HepG2 (cell line): Measurements from ENCODE around the gene GNPNAT1.

Experiments
- BRCA1 ChIP-seq: sonication (generic); formaldehyde crosslinking; IDR thresholded peaks from 2 replicates; pipeline ENCODE4 v1.4.0; 2020; ENCODE audit warnings: missing genetic modification reagents
- CEBPB ChIP-seq: IDR thresholded peaks from 2 replicates; pipeline ENCODE4 v1.6.1; 2011; ENCODE audit warnings: low read depth, low read length, improper control_type of control experiment, borderline replicate concordance
- ETV5 ChIP-seq: IDR thresholded peaks from 2 replicates; pipeline ENCODE4 v1.6.1; 2018; ENCODE audit warnings: missing biosample characterization, missing genetic modification reagents, inconsistent platforms, borderline replicate concordance
- GABPA ChIP-seq, 2 experiments: IDR thresholded peaks; 2 replicates each; pipeline ENCODE4 v1.6.1; 2011 to 2016; ENCODE audit warnings: low read depth in 2 of 2, low read length in 1 of 2, missing biosample characterization in 1 of 2, missing genetic modification characterization in 1 of 2
- IRF2 ChIP-seq: IDR thresholded peaks from 2 replicates; pipeline ENCODE4 v1.6.1; 2018; ENCODE audit warnings: missing genetic modification reagents, missing compliant biosample characterization
- ISL2 ChIP-seq: sonication (generic); formaldehyde crosslinking; IDR thresholded peaks from 2 replicates; pipeline ENCODE4 v1.5.0; 2020; ENCODE audit warnings: missing genetic modification reagents
- KLF15 ChIP-seq: sonication (generic); formaldehyde crosslinking; IDR thresholded peaks from 2 replicates; pipeline ENCODE4 v1.8.1; 2023; ENCODE audit warnings: borderline replicate concordance, mild to moderate bottlenecking, inconsistent platforms, missing genetic modification reagents, mixed read lengths
- NFIB ChIP-seq: sonication (generic); formaldehyde crosslinking; IDR thresholded peaks from 2 replicates; pipeline ENCODE4 v1.9.0; 2021; ENCODE audit warnings: missing genetic modification reagents, mild to moderate bottlenecking, borderline replicate concordance
- SMAD1 ChIP-seq: sonication (generic); formaldehyde crosslinking; IDR thresholded peaks from 2 replicates; pipeline ENCODE4 v1.4.0; 2020; ENCODE audit warnings: missing genetic modification reagents, low read depth, mild to moderate bottlenecking, borderline replicate concordance
- TF ChIP-seq, protein P1 (sequence below): IDR thresholded peaks from 2 replicates; pipeline ENCODE4 v1.6.1; 2016; ENCODE audit warnings: low read depth
- TF ChIP-seq, protein P2 (sequence below): sonication (generic); formaldehyde crosslinking; IDR thresholded peaks from 2 replicates; pipeline ENCODE4 v1.5.0; 2020; ENCODE audit warnings: mild to moderate bottlenecking, missing genetic modification reagents, moderate library complexity
- TF ChIP-seq, protein P3 (sequence below): sonication (generic); formaldehyde crosslinking; IDR thresholded peaks from 2 replicates; pipeline ENCODE4 v1.8.0; 2022; ENCODE audit warnings: missing genetic modification reagents, mild to moderate bottlenecking, moderate library complexity, borderline replicate concordance
- TF ChIP-seq, protein P4 (sequence below): sonication (generic); formaldehyde crosslinking; conservative IDR thresholded peaks from 2 replicates; pipeline ENCODE4 v1.4.0; 2020; ENCODE audit warnings: missing genetic modification reagents
- TF ChIP-seq, protein P5 (sequence below), 2 experiments: fragments of 450-650 bp in 1 of 2; sonication (generic) in 1 of 2; formaldehyde crosslinking; IDR thresholded peaks; 2 replicates each; pipeline versions ENCODE4 v1.5.0 to v1.8.0; 2020 to 2022; ENCODE audit warnings: mild to moderate bottlenecking in 1 of 2, missing genetic modification reagents in 1 of 2

DNA sequence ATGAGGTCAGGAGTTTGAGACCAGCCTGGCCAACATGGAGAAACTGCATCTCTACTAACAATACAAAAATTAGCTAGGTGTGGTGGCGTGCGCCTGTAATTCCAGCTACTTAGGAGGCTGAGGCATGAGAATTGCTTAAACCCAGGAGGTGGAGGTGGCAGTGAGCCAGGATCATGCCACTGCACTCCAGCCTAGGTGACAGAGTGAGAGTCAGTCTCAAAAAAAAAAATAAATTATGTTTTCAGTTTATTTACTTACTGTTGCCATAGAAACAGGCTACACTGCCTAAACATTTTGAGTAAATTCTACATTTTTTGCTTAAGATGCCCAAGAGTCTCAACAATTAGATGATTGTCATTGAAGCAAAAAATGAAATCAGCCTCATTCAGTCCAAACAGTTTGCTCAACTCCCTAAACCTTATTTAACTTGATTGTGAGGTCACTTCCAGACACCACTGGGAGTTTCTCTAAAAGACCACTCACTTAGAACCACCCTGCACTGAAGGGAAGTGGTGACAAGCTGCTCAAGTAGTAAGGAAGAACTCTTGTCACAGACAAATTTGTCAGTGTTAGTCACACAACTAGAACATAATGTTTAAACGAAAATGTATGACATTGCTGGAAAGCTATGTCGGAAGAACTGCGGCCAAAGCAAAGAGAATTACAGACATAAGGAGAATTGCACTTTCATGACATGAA lies 9.8 kb upstream of the GNPNAT1 start:
- TF ChIP-seq ETV5 (CRISPR knock-in tag): no peak
- TF ChIP-seq, protein P1, sequence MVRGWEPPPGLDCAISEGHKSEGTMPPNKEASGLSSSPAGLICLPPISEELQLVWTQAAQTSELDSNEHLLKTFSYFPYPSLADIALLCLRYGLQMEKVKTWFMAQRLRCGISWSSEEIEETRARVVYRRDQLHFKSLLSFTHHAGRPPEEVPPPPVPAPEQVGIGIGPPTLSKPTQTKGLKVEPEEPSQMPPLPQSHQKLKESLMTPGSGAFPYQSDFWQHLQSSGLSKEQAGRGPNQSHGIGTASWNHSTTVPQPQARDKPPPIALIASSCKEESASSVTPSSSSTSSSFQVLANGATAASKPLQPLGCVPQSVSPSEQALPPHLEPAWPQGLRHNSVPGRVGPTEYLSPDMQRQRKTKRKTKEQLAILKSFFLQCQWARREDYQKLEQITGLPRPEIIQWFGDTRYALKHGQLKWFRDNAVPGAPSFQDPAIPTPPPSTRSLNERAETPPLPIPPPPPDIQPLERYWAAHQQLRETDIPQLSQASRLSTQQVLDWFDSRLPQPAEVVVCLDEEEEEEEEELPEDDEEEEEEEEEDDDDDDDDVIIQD (CRISPR knock-in tag): no peak
- no peak for TF ChIP-seq ISL2 (CRISPR knock-in tag)
- no peak for TF ChIP-seq NFIB (CRISPR knock-in tag)
- TF ChIP-seq GABPA (IDR thresholded peaks at IDR 0.05; ENCODE audit: low read depth, low read length): no peak
- TF ChIP-seq GABPA (CRISPR knock-in tag; IDR thresholded peaks at IDR 0.05; ENCODE audit: low read depth): no peak
- TF ChIP-seq SMAD1 (CRISPR knock-in tag): no peak
- no peak for TF ChIP-seq BRCA1 (CRISPR knock-in tag)
- TF ChIP-seq IRF2 (CRISPR knock-in tag): no peak
- no peak for TF ChIP-seq CEBPB
- TF ChIP-seq KLF15 (CRISPR knock-in tag): no peak
- TF ChIP-seq, protein P2, sequence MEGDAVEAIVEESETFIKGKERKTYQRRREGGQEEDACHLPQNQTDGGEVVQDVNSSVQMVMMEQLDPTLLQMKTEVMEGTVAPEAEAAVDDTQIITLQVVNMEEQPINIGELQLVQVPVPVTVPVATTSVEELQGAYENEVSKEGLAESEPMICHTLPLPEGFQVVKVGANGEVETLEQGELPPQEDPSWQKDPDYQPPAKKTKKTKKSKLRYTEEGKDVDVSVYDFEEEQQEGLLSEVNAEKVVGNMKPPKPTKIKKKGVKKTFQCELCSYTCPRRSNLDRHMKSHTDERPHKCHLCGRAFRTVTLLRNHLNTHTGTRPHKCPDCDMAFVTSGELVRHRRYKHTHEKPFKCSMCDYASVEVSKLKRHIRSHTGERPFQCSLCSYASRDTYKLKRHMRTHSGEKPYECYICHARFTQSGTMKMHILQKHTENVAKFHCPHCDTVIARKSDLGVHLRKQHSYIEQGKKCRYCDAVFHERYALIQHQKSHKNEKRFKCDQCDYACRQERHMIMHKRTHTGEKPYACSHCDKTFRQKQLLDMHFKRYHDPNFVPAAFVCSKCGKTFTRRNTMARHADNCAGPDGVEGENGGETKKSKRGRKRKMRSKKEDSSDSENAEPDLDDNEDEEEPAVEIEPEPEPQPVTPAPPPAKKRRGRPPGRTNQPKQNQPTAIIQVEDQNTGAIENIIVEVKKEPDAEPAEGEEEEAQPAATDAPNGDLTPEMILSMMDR (CRISPR knock-in tag): no peak
- TF ChIP-seq, protein P3, sequence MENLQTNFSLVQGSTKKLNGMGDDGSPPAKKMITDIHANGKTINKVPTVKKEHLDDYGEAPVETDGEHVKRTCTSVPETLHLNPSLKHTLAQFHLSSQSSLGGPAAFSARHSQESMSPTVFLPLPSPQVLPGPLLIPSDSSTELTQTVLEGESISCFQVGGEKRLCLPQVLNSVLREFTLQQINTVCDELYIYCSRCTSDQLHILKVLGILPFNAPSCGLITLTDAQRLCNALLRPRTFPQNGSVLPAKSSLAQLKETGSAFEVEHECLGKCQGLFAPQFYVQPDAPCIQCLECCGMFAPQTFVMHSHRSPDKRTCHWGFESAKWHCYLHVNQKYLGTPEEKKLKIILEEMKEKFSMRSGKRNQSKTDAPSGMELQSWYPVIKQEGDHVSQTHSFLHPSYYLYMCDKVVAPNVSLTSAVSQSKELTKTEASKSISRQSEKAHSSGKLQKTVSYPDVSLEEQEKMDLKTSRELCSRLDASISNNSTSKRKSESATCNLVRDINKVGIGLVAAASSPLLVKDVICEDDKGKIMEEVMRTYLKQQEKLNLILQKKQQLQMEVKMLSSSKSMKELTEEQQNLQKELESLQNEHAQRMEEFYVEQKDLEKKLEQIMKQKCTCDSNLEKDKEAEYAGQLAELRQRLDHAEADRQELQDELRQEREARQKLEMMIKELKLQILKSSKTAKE (CRISPR knock-in tag): no peak
- TF ChIP-seq, protein P4, sequence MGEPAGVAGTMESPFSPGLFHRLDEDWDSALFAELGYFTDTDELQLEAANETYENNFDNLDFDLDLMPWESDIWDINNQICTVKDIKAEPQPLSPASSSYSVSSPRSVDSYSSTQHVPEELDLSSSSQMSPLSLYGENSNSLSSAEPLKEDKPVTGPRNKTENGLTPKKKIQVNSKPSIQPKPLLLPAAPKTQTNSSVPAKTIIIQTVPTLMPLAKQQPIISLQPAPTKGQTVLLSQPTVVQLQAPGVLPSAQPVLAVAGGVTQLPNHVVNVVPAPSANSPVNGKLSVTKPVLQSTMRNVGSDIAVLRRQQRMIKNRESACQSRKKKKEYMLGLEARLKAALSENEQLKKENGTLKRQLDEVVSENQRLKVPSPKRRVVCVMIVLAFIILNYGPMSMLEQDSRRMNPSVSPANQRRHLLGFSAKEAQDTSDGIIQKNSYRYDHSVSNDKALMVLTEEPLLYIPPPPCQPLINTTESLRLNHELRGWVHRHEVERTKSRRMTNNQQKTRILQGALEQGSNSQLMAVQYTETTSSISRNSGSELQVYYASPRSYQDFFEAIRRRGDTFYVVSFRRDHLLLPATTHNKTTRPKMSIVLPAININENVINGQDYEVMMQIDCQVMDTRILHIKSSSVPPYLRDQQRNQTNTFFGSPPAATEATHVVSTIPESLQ (CRISPR knock-in tag): no peak
- TF ChIP-seq, protein P5, sequence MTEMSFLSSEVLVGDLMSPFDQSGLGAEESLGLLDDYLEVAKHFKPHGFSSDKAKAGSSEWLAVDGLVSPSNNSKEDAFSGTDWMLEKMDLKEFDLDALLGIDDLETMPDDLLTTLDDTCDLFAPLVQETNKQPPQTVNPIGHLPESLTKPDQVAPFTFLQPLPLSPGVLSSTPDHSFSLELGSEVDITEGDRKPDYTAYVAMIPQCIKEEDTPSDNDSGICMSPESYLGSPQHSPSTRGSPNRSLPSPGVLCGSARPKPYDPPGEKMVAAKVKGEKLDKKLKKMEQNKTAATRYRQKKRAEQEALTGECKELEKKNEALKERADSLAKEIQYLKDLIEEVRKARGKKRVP (CRISPR knock-in tag; IDR thresholded peaks at IDR 0.05): no peak
